ENCODE measurements around the gene MCM5. TPM values are rescaled to one million over a fixed set of nuclear protein-coding genes. Genes with fewer than 3 reads are reported as not detected.

The MCM5 gene
- 51.8 TPM for polyA plus RNA-seq (2013, experiment 1 of 2)
- polyA plus RNA-seq (2013, experiment 2 of 2) = 50.5 TPM

DNA sequence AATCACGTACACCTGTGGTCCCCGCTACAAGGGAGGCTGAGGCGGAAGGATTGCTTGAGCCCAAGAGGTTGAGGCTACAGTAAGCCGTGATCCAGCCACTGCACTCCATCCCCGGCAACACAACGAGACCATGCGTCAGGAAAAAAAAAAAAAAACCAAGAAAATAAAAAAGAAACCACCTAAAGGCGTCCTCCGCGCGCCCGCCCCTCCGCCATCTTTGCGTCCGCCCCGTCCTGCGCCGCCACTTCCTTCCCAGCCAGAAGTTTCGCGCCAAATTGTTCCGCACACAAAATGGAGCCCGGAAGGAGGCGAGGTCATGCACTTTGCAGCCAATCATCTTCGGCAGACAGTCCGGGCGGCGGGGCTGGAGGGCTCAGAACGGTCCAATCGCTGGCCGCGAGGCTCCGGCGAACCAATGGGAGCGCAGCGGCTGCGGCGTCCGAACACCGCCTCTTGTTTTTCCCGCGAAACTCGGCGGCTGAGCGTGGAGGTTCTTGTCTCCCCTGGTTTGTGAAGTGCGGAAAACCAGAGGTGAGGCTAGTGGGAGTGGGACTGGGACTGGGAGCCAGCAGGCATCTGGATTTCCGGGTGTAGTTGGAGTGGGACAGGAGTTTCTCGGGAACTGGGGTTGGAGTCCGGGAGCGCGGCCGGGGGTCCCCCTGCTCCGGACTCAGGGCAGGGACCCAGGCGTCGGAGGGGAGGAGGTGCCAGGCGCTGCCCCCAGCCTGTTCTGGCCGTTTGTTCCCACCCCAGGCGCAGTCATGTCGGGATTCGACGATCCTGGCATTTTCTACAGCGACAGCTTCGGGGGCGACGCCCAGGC, at the start of gene MCM5:
TSS of gene MCM5 (plus strand) at position 463 of the 823 bp plus-strand sequence. CDS start at position 762, 299 bp downstream.
- peaks cover 19% of the 10 kb centered on the region for H3K4me1 ChIP-seq (ENCODE audit: control insufficient read depth, insufficient read depth, low read length, poor library complexity, severe bottlenecking)
- peaks cover 36% of the 10 kb centered on the region for H3K36me3 ChIP-seq (ENCODE audit: control insufficient read depth, insufficient read depth, low read length)
- peak within 1 kb of the TSS; percentile 83 for H3K27ac ChIP-seq (ENCODE audit: low read depth, low read length, severe bottlenecking)
- 5 to 6% methylated on average over 45 to 58 of the region's 64 CpGs for WGBS, 2 experiments (ENCODE audit: insufficient coverage in 2 of 2)
- H3K9me3 ChIP-seq (ENCODE audit: control insufficient read depth, low read length) = no peaks in the 10 kb centered on the region
- H3K4me3 ChIP-seq (ENCODE audit: extremely low read depth, insufficient read depth, low read length, poor library complexity, severe bottlenecking) = peak within 1 kb of the TSS; percentile 90

DNA sequence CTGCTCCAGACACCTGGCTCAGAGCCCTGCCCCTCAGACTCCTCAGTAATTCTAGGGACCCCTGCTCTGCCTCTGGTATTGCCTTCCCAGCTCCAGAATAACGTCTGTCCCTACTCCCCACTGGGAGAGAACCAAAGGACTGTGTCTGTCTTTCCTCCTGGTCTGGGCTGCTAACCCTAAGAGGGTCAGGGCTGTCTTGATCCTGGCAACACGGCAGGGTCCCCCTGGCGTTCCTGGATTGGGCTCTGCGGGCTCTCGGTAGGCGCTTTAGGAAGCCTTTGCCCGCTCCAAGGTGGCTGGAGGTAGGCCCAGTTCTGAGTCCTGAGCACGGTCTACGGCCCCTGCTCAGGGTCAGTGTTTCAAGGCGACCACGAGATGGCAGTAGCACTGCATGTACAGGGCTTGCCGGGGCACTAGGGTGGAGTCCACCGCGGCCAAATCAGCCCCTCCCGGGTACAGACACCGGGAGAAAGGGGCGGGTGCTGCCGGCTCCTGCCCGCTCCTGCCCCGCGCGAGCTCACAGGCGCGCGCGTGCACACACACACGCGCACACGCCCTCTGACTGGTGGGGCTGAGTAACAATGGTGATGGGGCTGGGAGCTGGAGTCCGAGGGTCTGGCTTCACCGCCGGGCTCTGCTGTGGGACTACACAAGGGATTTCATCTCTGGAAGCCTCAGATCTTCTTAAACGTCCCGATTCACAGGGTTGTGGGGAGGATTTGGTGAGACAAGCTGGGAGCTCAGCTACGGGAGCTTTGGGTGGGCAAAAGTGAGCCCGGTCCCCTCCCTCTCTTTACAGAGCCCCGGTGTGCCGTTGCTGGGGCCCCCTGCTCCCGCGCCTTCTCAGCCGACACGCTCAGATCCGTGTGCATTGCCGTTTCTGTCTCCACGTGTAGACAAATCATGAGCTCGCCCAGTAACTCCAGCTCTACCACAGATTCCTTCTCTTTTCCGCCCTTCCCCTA, 49.1 kb upstream of the MCM5 start:
- Histone ChIP-seq H3K4me1 (ENCODE audit: control insufficient read depth, insufficient read depth, low read length, poor library complexity, severe bottlenecking) (peaks cover 4% of the 10 kb centered on the region), H3K4me3 (ENCODE audit: extremely low read depth, insufficient read depth, low read length, poor library complexity, severe bottlenecking) (peak overlapping the region; percentile 49), H3K9me3 (ENCODE audit: control insufficient read depth, low read length) (no peaks in the 10 kb centered on the region), H3K36me3 (ENCODE audit: control insufficient read depth, insufficient read depth, low read length) (no peaks in the 10 kb centered on the region), H3K27ac (ENCODE audit: low read depth, low read length, severe bottlenecking) (no peak overlapping the region)
- WGBS, 2 experiments (ENCODE audit: insufficient coverage in 2 of 2) = 7 to 8% methylated on average over 33 to 45 of the region's 47 CpGs

DNA sequence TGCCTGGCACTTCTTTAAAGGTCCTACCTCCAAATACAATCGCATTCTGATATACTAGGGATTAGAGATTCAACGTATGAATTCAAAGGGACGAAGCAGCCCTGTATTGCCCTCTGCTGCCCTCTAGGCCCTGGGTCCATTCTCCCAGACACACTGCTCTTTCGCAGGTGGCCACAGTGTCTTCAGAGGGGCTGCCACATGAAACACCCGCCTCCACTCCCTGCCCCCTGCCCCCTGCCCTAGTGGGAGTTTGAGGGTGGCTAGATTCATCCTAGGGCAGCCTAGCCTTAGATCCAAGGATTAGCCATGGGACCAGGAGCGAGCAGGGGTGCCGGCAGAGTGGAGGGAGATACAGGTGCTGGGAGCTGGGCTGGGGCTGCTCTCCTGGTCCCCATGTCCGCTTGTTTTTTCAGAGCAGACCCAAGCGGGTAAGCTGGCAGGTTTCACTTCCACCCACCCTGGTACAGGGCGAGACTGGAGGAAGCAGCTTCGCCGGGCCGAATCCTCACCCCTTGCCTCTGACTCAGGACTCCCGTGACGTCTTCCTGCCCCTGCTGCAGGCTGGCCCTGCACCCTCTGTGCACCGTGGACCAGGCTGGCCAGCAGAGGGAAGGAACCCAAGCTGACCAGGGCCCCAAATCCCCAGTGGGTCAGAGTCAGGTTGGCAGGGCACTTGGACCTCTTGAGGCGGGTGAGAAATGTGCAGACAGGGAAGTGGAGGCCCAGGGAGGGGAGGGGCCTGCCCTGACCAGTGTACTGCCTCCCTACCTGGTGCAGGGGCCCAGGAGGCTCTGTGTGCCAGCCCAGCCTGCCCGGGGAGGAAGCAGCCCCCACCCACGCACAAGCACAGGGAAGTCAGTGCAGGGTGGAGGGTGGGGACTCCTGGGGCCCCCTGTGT, 47.5 kb upstream of the MCM5 start:
- no peaks in the 10 kb centered on the region for H3K9me3 ChIP-seq (ENCODE audit: control insufficient read depth, low read length)
- WGBS, 2 experiments (ENCODE audit: insufficient coverage in 2 of 2) = 83 to 88% methylated on average over 14 to 15 of the region's 19 CpGs
- peaks cover 4% of the 10 kb centered on the region for H3K4me1 ChIP-seq (ENCODE audit: control insufficient read depth, insufficient read depth, low read length, poor library complexity, severe bottlenecking)
- H3K36me3 ChIP-seq (ENCODE audit: control insufficient read depth, insufficient read depth, low read length) = no peaks in the 10 kb centered on the region
- H3K4me3 ChIP-seq (ENCODE audit: extremely low read depth, insufficient read depth, low read length, poor library complexity, severe bottlenecking) = no peak overlapping the region
- no peak overlapping the region for H3K27ac ChIP-seq (ENCODE audit: low read depth, low read length, severe bottlenecking)

DNA sequence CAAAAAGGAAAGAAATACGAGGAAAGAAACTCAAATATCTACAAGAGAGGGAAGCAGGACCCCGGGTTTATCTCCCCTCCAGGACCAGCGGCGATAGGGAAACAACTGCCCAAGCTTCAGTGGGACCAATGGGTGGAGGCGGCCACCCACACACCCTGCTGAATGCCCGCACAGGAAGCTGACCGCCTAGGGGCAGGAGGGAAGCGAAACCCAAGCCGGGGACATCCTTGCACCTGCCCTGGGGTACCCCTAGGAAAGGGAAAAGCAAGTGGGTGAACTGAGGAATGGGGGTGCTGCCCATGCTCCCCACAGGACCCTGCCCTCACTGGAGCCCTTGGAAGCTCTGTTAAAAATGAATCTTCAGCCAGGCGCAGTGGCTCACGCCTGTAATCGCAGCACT, 46.6 kb upstream of the MCM5 start:
- Histone ChIP-seq H3K4me3 (ENCODE audit: extremely low read depth, insufficient read depth, low read length, poor library complexity, severe bottlenecking) (no peak overlapping the region), H3K9me3 (ENCODE audit: control insufficient read depth, low read length) (no peaks in the 10 kb centered on the region), H3K27ac (ENCODE audit: low read depth, low read length, severe bottlenecking) (no peak overlapping the region), H3K36me3 (ENCODE audit: control insufficient read depth, insufficient read depth, low read length) (no peaks in the 10 kb centered on the region), H3K4me1 (ENCODE audit: control insufficient read depth, insufficient read depth, low read length, poor library complexity, severe bottlenecking) (peaks cover 4% of the 10 kb centered on the region)
- 82 to 85% methylated on average over 8 to 11 of the region's 12 CpGs for WGBS, 2 experiments (ENCODE audit: insufficient coverage in 2 of 2)

DNA sequence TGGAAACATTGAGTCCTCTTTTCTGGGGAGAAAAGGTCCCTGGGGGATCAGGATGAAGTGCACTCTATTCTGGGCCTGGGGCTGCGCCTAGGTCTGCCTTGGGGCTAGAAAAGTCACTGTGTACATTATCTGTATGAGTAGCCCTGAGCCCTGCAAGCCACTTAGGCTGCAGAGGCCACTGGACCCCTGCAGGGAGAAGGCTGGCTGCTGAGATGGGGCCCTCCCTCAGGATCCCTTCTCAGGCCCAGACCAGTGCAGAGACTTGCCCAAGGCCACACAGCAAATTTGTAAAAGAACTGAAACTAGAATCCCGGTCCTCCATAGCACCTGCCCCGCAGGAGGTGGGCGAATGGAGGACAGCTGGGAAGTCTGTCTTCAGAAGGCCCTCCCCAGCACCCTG, 45.9 kb upstream of the MCM5 start:
- H3K27ac ChIP-seq (ENCODE audit: low read depth, low read length, severe bottlenecking) = no peak overlapping the region
- peaks cover 4% of the 10 kb centered on the region for H3K4me1 ChIP-seq (ENCODE audit: control insufficient read depth, insufficient read depth, low read length, poor library complexity, severe bottlenecking)
- WGBS, 2 experiments (ENCODE audit: insufficient coverage in 2 of 2) = 90 to 91% methylated on average over 3 to 4 of the region's 4 CpGs
- H3K9me3 ChIP-seq (ENCODE audit: control insufficient read depth, low read length) = no peaks in the 10 kb centered on the region
- H3K36me3 ChIP-seq (ENCODE audit: control insufficient read depth, insufficient read depth, low read length) = no peaks in the 10 kb centered on the region
- H3K4me3 ChIP-seq (ENCODE audit: extremely low read depth, insufficient read depth, low read length, poor library complexity, severe bottlenecking) = no peak overlapping the region

DNA sequence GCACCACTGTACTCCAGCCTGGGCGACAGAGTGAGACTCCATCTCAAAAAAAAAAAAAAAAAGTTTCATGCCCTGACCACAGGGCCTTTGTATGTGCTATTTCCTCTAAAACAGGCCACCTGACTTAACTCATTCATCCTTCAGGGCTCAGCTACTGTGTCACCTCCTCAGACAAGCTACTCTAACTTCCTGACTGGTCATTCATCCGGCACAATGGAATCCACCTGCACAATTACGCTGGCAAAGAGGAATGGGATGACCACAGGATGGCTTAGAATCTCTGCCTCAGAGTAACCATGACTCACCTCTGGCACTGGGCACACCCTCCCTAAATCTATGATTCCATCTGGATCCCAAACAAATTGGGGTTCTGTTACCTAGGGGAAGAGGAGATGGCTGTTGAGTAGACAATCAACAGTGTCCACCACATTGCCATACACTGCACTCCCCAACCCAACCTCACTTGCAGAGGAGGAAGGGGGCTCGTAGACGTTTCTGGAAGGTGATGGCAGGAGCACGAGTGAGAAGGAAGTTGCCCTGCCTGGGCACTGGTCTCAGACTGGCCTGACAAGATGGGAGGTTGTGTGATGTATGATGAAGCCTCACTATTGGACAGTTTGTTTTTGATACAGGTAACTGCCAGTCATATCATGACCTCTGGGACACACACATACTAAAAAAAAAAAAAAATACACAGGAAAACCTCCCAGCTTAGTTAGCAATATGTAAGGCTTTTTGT, 41.9 kb upstream of the MCM5 start:
- H3K4me1 ChIP-seq (ENCODE audit: control insufficient read depth, insufficient read depth, low read length, poor library complexity, severe bottlenecking) = peaks cover 5% of the 10 kb centered on the region
- no peak overlapping the region for H3K27ac ChIP-seq (ENCODE audit: low read depth, low read length, severe bottlenecking)
- 69 to 92% methylated on average over 3 to 4 of the region's 6 CpGs for WGBS, 2 experiments (ENCODE audit: insufficient coverage in 2 of 2)
- no peak overlapping the region for H3K4me3 ChIP-seq (ENCODE audit: extremely low read depth, insufficient read depth, low read length, poor library complexity, severe bottlenecking)
- H3K36me3 ChIP-seq (ENCODE audit: control insufficient read depth, insufficient read depth, low read length) = no peaks in the 10 kb centered on the region
- H3K9me3 ChIP-seq (ENCODE audit: control insufficient read depth, low read length) = no peaks in the 10 kb centered on the region

DNA sequence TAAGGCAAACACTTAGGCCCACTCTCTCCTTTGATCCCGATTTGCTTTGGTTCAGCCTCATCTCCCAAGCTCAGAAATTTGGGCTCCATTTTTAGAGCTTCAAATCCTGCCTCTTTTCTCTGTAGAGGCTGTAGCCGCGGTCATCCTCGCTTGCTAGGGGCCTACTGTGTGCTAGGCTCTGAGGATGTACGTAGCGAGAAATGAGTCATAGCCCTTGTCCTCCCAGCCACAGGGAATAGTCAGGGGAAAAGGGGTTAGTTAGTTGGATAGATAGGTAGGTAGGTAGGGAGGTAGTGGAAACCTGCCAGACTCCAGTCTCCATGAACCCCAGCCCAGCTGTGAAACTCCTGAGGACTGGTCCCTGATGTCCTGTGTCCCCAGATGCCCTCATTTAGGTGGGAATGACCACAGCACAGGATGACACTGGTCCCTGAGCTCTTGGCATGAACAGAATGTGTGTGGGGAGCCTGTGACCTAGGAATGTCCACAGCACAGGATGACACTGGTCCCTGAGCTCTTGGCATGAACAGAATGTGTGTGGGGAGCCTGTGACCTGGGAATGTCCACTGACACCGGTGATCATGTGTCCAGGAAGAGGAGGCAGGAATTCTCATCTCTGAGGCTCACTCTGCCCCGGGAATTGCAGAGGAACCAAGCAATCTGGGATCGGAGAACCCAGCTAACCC, 40.4 kb upstream of the MCM5 start:
- H3K9me3 ChIP-seq (ENCODE audit: control insufficient read depth, low read length) = no peaks in the 10 kb centered on the region
- H3K27ac ChIP-seq (ENCODE audit: low read depth, low read length, severe bottlenecking) = peak overlapping the region; percentile 29
- H3K36me3 ChIP-seq (ENCODE audit: control insufficient read depth, insufficient read depth, low read length) = no peaks in the 10 kb centered on the region
- H3K4me3 ChIP-seq (ENCODE audit: extremely low read depth, insufficient read depth, low read length, poor library complexity, severe bottlenecking) = no peak overlapping the region
- peaks cover 5% of the 10 kb centered on the region for H3K4me1 ChIP-seq (ENCODE audit: control insufficient read depth, insufficient read depth, low read length, poor library complexity, severe bottlenecking)
- WGBS, 2 experiments (ENCODE audit: insufficient coverage in 2 of 2) = 77 to 93% methylated on average over 4 to 5 of the region's 9 CpGs

DNA sequence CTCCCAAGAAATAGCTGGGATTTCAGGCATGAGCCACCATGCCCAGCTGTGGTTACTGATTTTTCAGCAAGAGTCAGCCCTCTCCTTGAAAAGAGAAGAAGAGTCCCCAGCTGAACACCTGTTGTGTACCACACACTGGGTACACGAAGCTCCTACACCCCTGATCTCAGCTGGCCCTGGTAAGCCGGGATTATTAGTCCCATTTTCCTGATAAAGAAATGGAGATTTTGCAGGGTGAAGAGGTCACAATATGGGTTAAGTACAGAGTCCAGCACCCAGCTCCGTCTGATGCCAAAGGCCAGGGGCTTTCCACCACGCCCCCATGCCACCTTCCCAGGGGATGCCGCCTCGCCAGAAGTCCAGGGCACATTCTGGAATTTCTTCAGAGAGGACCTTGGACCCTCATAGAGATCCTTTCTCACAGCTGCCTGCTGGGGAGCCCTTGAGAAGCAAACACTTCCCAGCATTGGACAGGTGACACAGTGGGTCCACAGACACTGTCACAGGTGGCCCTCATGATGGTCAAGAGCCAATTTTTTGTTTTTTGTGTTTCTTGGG, 38.9 kb upstream of the MCM5 start:
- Histone ChIP-seq H3K4me1 (ENCODE audit: control insufficient read depth, insufficient read depth, low read length, poor library complexity, severe bottlenecking) (peaks cover 5% of the 10 kb centered on the region), H3K27ac (ENCODE audit: low read depth, low read length, severe bottlenecking) (no peak overlapping the region), H3K36me3 (ENCODE audit: control insufficient read depth, insufficient read depth, low read length) (no peaks in the 10 kb centered on the region), H3K9me3 (ENCODE audit: control insufficient read depth, low read length) (no peaks in the 10 kb centered on the region), H3K4me3 (ENCODE audit: extremely low read depth, insufficient read depth, low read length, poor library complexity, severe bottlenecking) (no peak overlapping the region)
- WGBS, 2 experiments (ENCODE audit: insufficient coverage in 2 of 2) = 93 to 97% methylated on average over 4 to 5 of the region's 6 CpGs

DNA sequence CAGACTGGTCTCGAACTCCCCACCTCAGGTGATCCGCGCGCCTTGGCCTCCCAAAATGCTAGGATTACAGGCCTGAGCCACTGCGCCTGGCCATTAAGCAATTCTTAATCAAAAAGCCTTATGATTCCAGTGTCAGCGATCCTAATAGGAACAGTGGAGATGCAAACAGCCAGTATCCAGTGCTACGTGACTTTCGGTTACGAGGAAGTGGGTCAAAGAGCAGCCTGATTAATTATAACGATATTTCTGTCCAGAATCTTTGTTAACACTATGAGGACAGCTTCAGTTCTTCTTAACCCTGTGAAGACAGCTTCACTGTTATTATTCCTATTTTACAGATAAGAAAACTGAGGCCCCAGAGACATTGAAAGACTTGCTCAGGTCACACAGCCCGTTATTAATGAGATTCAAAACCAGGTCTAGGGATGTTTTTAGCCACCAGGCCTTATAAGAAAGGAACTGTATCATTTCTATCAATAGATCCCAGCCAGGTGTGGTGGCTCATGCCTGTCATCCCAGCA, 36.3 kb upstream of the MCM5 start:
- peaks cover 5% of the 10 kb centered on the region for H3K4me1 ChIP-seq (ENCODE audit: control insufficient read depth, insufficient read depth, low read length, poor library complexity, severe bottlenecking)
- peak overlapping the region; percentile 76 for H3K27ac ChIP-seq (ENCODE audit: low read depth, low read length, severe bottlenecking)
- WGBS, 2 experiments (ENCODE audit: insufficient coverage in 2 of 2) = 97 to 98% methylated on average over 11 of the region's 11 CpGs
- H3K9me3 ChIP-seq (ENCODE audit: control insufficient read depth, low read length) = no peaks in the 10 kb centered on the region
- H3K4me3 ChIP-seq (ENCODE audit: extremely low read depth, insufficient read depth, low read length, poor library complexity, severe bottlenecking) = no peak overlapping the region
- H3K36me3 ChIP-seq (ENCODE audit: control insufficient read depth, insufficient read depth, low read length) = no peaks in the 10 kb centered on the region
